ENCODE data around the gene SYNDIG1.

Gene SYNDIG1

GRCh38 chr20:24697411-24697810 lies 228.0 kb downstream of the SYNDIG1 start:
- no peak for DNase-seq (ENCODE audit: low read depth)

- DNase-seq (ENCODE audit: low read depth) = no peak
Observed at GRCh38 chr20:24698189-24698588, 228.8 kb downstream of the SYNDIG1 start.

GRCh38 chr20:24698706-24699206 lies 229.3 kb downstream of the SYNDIG1 start:
- no peak for DNase-seq (ENCODE audit: low read depth)

GRCh38 chr20:24699321-24700165 lies 230.1 kb downstream of the SYNDIG1 start:
- no peak for DNase-seq (ENCODE audit: low read depth)

GRCh38 chr20:24700166-24700860 lies 230.9 kb downstream of the SYNDIG1 start:
- DNase-seq (ENCODE audit: low read depth) = no peak

- no peak for DNase-seq (ENCODE audit: low read depth)
Observed at GRCh38 chr20:24701027-24701426, 231.6 kb downstream of the SYNDIG1 start.

GRCh38 chr20:24701668-24702067 lies 232.2 kb downstream of the SYNDIG1 start:
- DNase-seq (ENCODE audit: low read depth) = no peak

- no peak for DNase-seq (ENCODE audit: low read depth)
Observed at GRCh38 chr20:24702501-24703283, 233.3 kb downstream of the SYNDIG1 start.

- no peak for DNase-seq (ENCODE audit: low read depth)
Observed at GRCh38 chr20:24703284-24703610, 233.8 kb downstream of the SYNDIG1 start.

GRCh38 chr20:24704899-24705298 lies 235.5 kb downstream of the SYNDIG1 start:
- DNase-seq (ENCODE audit: low read depth) = no peak

- no peak for DNase-seq (ENCODE audit: low read depth)
Observed at GRCh38 chr20:24705486-24705885, 236.1 kb downstream of the SYNDIG1 start.

- no peak for DNase-seq (ENCODE audit: low read depth)
Observed at GRCh38 chr20:24708411-24709295, 239.2 kb downstream of the SYNDIG1 start.
